ENCODE results near the gene LPIN1. TPM values are rescaled to one million over a fixed set of nuclear protein-coding genes. Genes with fewer than 3 reads are reported as not detected.
"Not testable (repeated sequence)": the region's sequence is repeated elsewhere in the genome, so short reads cannot be mapped to it uniquely, and the experiment has no call there.

Gene LPIN1
- total RNA-seq, 1 experiment from 2014 or later: 38.5 TPM

GRCh38 chr2:11821705-11822104 is 75.3 kb downstream of the LPIN1 start:
- DNase-seq (ENCODE audit: low spot score): no peak
- no peak overlapping the region for H3K4me3 ChIP-seq (ENCODE audit: low read depth, low read length, poor library complexity, severe bottlenecking)
- CTCF ChIA-PET: no interaction called here
- TF ChIP-seq EZH2 (IDR thresholded peaks at IDR 0.05; ENCODE audit: borderline replicate concordance, low read depth, low read length, poor library complexity, severe bottlenecking) (no peak), CTCF (conservative IDR thresholded peaks at IDR 0.05; ENCODE audit: low read depth, low read length) (no peak)
- POLR2A ChIA-PET (ENCODE audit: low non-redundant PET): no interaction called here
- H3K27ac ChIP-seq (ENCODE audit: low read depth, low read length, poor library complexity, severe bottlenecking): no peak overlapping the region
- no TSS peak for BruUV-seq (replicated peaks)
- no peaks in the 10 kb centered on the region for H3K9me3 ChIP-seq (ENCODE audit: low read depth, low read length, poor library complexity, severe bottlenecking)
- intact Hi-C loops (cut with micrococcal nuclease; ENCODE audit: unreplicated experiment): no loop called here
- no peaks in the 10 kb centered on the region for H3K4me1 ChIP-seq (ENCODE audit: insufficient read depth, low read length, poor library complexity, severe bottlenecking)
- no peaks in the 10 kb centered on the region for H3K27me3 ChIP-seq (replicated peaks; ENCODE audit: insufficient read depth, low read depth, low read length, poor library complexity)
- H3K36me3 ChIP-seq (ENCODE audit: insufficient read depth, low read length, poor library complexity, severe bottlenecking): peaks cover 54% of the 10 kb centered on the region

GRCh38 chr2:11822359-11822745 is 75.9 kb downstream of the LPIN1 start:
- CTCF ChIA-PET; H3K27me3 ChIP-seq (replicated peaks; ENCODE audit: insufficient read depth, low read depth, low read length, poor library complexity); BruUV-seq (replicated peaks); intact Hi-C loops (cut with micrococcal nuclease; ENCODE audit: unreplicated experiment); H3K4me1 ChIP-seq (ENCODE audit: insufficient read depth, low read length, poor library complexity, severe bottlenecking); H3K4me3 ChIP-seq (ENCODE audit: low read depth, low read length, poor library complexity, severe bottlenecking); H3K27ac ChIP-seq (ENCODE audit: low read depth, low read length, poor library complexity, severe bottlenecking); POLR2A ChIA-PET (ENCODE audit: low non-redundant PET); H3K9me3 ChIP-seq (ENCODE audit: low read depth, low read length, poor library complexity, severe bottlenecking); DNase-seq (ENCODE audit: low spot score): not testable (repeated sequence)
- peaks cover 56% of the 10 kb centered on the region for H3K36me3 ChIP-seq (ENCODE audit: insufficient read depth, low read length, poor library complexity, severe bottlenecking)

- DNase-seq (ENCODE audit: low spot score): no peak
- intact Hi-C loops (cut with micrococcal nuclease; ENCODE audit: unreplicated experiment): no loop called here
- H3K4me1 ChIP-seq (ENCODE audit: insufficient read depth, low read length, poor library complexity, severe bottlenecking): no peaks in the 10 kb centered on the region
- TF ChIP-seq CTCF (conservative IDR thresholded peaks at IDR 0.05; ENCODE audit: low read depth, low read length) (no peak), EZH2 (IDR thresholded peaks at IDR 0.05; ENCODE audit: borderline replicate concordance, low read depth, low read length, poor library complexity, severe bottlenecking) (no peak)
- POLR2A ChIA-PET (ENCODE audit: low non-redundant PET): no interaction called here
- CTCF ChIA-PET: no interaction called here
- H3K36me3 ChIP-seq (ENCODE audit: insufficient read depth, low read length, poor library complexity, severe bottlenecking): peaks cover 58% of the 10 kb centered on the region
- H3K9me3 ChIP-seq (ENCODE audit: low read depth, low read length, poor library complexity, severe bottlenecking): no peaks in the 10 kb centered on the region
- H3K27ac ChIP-seq (ENCODE audit: low read depth, low read length, poor library complexity, severe bottlenecking): no peak overlapping the region
- BruUV-seq (replicated peaks): no TSS peak
- H3K27me3 ChIP-seq (replicated peaks; ENCODE audit: insufficient read depth, low read depth, low read length, poor library complexity): no peaks in the 10 kb centered on the region
- no peak overlapping the region for H3K4me3 ChIP-seq (ENCODE audit: low read depth, low read length, poor library complexity, severe bottlenecking)
These were observed 76.5 kb downstream of the LPIN1 start for GRCh38 chr2:11822746-11823451.
